ENCODE data around the gene KIF13A. TPM values are rescaled to one million over a fixed set of nuclear protein-coding genes. Genes with fewer than 3 reads are reported as not detected.

The KIF13A gene
- total and polyA plus RNA-seq, 2 experiments from 2014 or later = 8.4 to 28.2 TPM

DNA sequence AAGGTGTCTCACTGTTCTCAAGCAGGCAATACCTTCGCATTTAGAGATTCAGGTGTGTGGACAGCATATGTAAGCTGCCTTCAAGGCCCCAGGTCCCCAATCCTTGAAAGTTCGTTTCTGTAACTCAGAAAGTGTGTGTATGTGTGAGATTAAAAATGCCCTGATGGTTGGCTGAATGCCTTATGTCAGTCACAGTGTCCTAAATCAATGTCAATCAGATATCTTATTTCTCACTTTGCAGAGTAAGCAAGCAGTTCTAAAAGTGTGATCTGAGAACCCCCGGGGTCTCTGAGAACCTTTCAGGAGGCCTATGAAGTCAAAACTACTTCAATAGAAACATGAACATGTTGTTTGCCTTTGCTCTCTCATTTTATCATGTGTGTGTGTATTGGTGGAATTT is 157.5 kb downstream of the KIF13A start:
- H3F3A ChIP-seq (replicated peaks; ENCODE audit: low read depth) = no peaks in the 10 kb centered on the region

More for the DNA sequence above, 157.5 kb downstream of the KIF13A start:
- H3K9me3 Mint-ChIP-seq = no peaks in the 10 kb centered on the region
- no peak overlapping the region for H3K27ac Mint-ChIP-seq
- no peaks in the 10 kb centered on the region for H3K4me1 ChIP-seq (ENCODE audit: insufficient read depth)
- H3K36me3 Mint-ChIP-seq (ENCODE audit: low read depth) = peaks cover 48% of the 10 kb centered on the region
- DNase-seq (ENCODE audit: low spot score) = no peak
- no peaks in the 10 kb centered on the region for H3K4me1 Mint-ChIP-seq
- H4K20me1 ChIP-seq (replicated peaks; ENCODE audit: insufficient read depth) = no peaks in the 10 kb centered on the region
- H3K79me2 ChIP-seq (replicated peaks; ENCODE audit: insufficient read depth) = no peaks in the 10 kb centered on the region
- peaks cover 29% of the 10 kb centered on the region for H3K36me3 ChIP-seq (ENCODE audit: insufficient read depth)
- H3K4me2 ChIP-seq = no peak overlapping the region
- H3K4me3 ChIP-seq = no peak overlapping the region
- H3K27me3 ChIP-seq (ENCODE audit: insufficient read depth) = no peaks in the 10 kb centered on the region
- no peak for TF ChIP-seq ZNF114 (CRISPR knock-in tag; IDR thresholded peaks at IDR 0.05)
- no peak for TF ChIP-seq EZH2 (IDR thresholded peaks at IDR 0.05; ENCODE audit: low read depth, unreplicated experiment)
- no peak for TF ChIP-seq NANOG (IDR thresholded peaks at IDR 0.05; ENCODE audit: borderline replicate concordance)
- TF ChIP-seq, protein P1, sequence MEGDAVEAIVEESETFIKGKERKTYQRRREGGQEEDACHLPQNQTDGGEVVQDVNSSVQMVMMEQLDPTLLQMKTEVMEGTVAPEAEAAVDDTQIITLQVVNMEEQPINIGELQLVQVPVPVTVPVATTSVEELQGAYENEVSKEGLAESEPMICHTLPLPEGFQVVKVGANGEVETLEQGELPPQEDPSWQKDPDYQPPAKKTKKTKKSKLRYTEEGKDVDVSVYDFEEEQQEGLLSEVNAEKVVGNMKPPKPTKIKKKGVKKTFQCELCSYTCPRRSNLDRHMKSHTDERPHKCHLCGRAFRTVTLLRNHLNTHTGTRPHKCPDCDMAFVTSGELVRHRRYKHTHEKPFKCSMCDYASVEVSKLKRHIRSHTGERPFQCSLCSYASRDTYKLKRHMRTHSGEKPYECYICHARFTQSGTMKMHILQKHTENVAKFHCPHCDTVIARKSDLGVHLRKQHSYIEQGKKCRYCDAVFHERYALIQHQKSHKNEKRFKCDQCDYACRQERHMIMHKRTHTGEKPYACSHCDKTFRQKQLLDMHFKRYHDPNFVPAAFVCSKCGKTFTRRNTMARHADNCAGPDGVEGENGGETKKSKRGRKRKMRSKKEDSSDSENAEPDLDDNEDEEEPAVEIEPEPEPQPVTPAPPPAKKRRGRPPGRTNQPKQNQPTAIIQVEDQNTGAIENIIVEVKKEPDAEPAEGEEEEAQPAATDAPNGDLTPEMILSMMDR (conservative IDR thresholded peaks at IDR 0.05; ENCODE audit: low read depth in 2 of 2) = no peak
- TF ChIP-seq, protein P2, sequence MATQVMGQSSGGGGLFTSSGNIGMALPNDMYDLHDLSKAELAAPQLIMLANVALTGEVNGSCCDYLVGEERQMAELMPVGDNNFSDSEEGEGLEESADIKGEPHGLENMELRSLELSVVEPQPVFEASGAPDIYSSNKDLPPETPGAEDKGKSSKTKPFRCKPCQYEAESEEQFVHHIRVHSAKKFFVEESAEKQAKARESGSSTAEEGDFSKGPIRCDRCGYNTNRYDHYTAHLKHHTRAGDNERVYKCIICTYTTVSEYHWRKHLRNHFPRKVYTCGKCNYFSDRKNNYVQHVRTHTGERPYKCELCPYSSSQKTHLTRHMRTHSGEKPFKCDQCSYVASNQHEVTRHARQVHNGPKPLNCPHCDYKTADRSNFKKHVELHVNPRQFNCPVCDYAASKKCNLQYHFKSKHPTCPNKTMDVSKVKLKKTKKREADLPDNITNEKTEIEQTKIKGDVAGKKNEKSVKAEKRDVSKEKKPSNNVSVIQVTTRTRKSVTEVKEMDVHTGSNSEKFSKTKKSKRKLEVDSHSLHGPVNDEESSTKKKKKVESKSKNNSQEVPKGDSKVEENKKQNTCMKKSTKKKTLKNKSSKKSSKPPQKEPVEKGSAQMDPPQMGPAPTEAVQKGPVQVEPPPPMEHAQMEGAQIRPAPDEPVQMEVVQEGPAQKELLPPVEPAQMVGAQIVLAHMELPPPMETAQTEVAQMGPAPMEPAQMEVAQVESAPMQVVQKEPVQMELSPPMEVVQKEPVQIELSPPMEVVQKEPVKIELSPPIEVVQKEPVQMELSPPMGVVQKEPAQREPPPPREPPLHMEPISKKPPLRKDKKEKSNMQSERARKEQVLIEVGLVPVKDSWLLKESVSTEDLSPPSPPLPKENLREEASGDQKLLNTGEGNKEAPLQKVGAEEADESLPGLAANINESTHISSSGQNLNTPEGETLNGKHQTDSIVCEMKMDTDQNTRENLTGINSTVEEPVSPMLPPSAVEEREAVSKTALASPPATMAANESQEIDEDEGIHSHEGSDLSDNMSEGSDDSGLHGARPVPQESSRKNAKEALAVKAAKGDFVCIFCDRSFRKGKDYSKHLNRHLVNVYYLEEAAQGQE (IDR thresholded peaks at IDR 0.05; ENCODE audit: unreplicated experiment) = no peak
- TF ChIP-seq, protein P3, sequence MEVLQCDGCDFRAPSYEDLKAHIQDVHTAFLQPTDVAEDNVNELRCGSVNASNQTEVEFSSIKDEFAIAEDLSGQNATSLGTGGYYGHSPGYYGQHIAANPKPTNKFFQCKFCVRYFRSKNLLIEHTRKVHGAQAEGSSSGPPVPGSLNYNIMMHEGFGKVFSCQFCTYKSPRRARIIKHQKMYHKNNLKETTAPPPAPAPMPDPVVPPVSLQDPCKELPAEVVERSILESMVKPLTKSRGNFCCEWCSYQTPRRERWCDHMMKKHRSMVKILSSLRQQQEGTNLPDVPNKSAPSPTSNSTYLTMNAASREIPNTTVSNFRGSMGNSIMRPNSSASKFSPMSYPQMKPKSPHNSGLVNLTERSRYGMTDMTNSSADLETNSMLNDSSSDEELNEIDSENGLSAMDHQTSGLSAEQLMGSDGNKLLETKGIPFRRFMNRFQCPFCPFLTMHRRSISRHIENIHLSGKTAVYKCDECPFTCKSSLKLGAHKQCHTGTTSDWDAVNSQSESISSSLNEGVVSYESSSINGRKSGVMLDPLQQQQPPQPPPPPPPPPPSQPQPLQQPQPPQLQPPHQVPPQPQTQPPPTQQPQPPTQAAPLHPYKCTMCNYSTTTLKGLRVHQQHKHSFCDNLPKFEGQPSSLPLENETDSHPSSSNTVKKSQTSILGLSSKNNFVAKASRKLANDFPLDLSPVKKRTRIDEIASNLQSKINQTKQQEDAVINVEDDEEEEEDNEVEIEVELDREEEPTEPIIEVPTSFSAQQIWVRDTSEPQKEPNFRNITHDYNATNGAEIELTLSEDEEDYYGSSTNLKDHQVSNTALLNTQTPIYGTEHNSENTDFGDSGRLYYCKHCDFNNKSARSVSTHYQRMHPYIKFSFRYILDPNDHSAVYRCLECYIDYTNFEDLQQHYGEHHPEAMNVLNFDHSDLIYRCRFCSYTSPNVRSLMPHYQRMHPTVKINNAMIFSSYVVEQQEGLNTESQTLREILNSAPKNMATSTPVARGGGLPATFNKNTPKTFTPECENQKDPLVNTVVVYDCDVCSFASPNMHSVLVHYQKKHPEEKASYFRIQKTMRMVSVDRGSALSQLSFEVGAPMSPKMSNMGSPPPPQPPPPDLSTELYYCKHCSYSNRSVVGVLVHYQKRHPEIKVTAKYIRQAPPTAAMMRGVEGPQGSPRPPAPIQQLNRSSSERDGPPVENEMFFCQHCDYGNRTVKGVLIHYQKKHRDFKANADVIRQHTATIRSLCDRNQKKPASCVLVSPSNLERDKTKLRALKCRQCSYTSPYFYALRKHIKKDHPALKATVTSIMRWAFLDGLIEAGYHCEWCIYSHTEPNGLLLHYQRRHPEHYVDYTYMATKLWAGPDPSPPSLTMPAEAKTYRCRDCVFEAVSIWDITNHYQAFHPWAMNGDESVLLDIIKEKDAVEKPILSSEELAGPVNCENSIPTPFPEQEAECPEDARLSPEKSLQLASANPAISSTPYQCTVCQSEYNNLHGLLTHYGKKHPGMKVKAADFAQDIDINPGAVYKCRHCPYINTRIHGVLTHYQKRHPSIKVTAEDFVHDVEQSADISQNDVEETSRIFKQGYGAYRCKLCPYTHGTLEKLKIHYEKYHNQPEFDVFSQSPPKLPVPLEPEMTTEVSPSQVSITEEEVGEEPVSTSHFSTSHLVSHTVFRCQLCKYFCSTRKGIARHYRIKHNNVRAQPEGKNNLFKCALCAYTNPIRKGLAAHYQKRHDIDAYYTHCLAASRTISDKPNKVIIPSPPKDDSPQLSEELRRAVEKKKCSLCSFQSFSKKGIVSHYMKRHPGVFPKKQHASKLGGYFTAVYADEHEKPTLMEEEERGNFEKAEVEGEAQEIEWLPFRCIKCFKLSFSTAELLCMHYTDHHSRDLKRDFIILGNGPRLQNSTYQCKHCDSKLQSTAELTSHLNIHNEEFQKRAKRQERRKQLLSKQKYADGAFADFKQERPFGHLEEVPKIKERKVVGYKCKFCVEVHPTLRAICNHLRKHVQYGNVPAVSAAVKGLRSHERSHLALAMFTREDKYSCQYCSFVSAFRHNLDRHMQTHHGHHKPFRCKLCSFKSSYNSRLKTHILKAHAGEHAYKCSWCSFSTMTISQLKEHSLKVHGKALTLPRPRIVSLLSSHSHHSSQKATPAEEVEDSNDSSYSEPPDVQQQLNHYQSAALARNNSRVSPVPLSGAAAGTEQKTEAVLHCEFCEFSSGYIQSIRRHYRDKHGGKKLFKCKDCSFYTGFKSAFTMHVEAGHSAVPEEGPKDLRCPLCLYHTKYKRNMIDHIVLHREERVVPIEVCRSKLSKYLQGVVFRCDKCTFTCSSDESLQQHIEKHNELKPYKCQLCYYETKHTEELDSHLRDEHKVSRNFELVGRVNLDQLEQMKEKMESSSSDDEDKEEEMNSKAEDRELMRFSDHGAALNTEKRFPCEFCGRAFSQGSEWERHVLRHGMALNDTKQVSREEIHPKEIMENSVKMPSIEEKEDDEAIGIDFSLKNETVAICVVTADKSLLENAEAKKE (CRISPR knock-in tag; IDR thresholded peaks at IDR 0.05) = no peak
- TF ChIP-seq ZNF331 (CRISPR knock-in tag; IDR thresholded peaks at IDR 0.05; ENCODE audit: low read depth) = no peak
- TF ChIP-seq, protein P4, sequence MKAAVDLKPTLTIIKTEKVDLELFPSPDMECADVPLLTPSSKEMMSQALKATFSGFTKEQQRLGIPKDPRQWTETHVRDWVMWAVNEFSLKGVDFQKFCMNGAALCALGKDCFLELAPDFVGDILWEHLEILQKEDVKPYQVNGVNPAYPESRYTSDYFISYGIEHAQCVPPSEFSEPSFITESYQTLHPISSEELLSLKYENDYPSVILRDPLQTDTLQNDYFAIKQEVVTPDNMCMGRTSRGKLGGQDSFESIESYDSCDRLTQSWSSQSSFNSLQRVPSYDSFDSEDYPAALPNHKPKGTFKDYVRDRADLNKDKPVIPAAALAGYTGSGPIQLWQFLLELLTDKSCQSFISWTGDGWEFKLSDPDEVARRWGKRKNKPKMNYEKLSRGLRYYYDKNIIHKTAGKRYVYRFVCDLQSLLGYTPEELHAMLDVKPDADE (IDR thresholded peaks at IDR 0.05) = no peak
- TF ChIP-seq STAT1 (IDR thresholded peaks at IDR 0.05; ENCODE audit: unreplicated experiment) = no peak
- TF ChIP-seq POLR2AphosphoS5 (IDR thresholded peaks at IDR 0.05; ENCODE audit: low read depth) = no peak
- TF ChIP-seq EZH2phosphoT487 (IDR thresholded peaks at IDR 0.05; ENCODE audit: unreplicated experiment) = no peak
- no peak for TF ChIP-seq CREB1 (CRISPR knock-in tag; IDR thresholded peaks at IDR 0.05; ENCODE audit: low read depth)
- TF ChIP-seq JUNB (IDR thresholded peaks at IDR 0.05; ENCODE audit: unreplicated experiment) = no peak
- no peak overlapping the region for H2AFZ ChIP-seq
- no peaks in the 10 kb centered on the region for H3K27me3 Mint-ChIP-seq (ENCODE audit: insufficient read depth, low read depth, poor library complexity)
- no peak for ATAC-seq
- no peak overlapping the region for H3K4me3 Mint-ChIP-seq
- no peak overlapping the region for H3K27ac ChIP-seq (ENCODE audit: low read depth)
- no peaks in the 10 kb centered on the region for H3K9me2 ChIP-seq (ENCODE audit: insufficient read depth)

All from GM23338 (cell line).